HL-60/S4 treated with phorbol 12-myristate 13-acetate at 8.2 ng/mL for 4 days and 3 days (cell line): ENCODE measurements around the gene CCT5.
"Not testable (repeated sequence)": the region's sequence is repeated elsewhere in the genome, so short reads cannot be mapped to it uniquely, and the experiment has no call there.

Experiments
- in situ Hi-C: fragments of 300-500 bp; cut with MboI; formaldehyde crosslinking; loops from 2 replicates; pipeline ENCODE4 v1.15.0; 2022; ENCODE audit warnings: low sequenced_read_pairs

The CCT5 gene

DNA sequence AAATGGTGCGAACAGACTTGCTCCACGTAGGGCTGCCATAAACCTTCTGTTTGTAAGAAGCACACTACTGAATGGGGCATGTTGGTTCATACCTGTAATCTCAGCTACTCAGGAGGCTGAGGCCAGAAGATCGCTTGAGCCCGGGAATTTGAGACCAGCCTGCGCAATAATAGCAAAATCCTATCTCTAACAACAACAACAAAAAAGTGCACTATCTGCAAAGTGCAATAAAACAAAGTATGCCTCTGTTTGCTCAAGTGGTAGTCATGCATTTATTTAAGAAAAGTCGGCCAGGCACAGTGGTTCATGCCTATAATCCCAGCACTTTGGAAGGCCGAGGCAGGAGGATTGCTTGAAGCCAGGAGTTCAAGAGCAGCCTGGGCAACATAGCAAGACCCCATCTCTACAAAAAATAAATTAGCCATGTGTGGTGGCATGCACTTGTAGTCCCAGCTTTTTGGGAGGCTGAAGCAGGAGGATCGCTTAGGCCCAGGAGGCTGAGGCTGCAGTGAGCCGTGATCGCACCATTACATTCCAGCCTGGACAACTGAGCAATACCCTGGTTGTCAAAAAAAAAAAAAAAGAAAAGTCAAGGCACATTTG is 5.6 kb upstream of the CCT5 start:
- in situ Hi-C loops = no loop called here

DNA sequence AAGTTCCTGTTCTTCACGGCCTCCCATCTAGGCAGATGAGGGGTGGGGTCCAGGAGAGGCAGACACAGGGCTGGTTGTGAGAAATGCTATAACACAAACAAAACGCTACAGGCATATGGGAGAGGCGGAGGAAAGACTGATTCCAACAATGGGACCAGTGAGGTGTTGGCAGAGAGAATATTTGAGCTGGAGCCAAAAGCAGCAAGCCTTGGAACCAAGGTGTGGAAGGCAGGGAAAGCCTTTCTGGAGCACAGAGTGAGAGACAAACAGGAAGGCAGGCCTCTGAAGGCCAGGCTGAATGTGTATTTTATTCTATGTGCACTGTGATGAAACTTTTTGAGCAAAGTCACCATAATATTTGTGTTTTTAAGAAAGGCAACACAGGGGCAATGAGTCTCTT is 3.3 kb upstream of the CCT5 start:
- in situ Hi-C loops = no loop called here

DNA sequence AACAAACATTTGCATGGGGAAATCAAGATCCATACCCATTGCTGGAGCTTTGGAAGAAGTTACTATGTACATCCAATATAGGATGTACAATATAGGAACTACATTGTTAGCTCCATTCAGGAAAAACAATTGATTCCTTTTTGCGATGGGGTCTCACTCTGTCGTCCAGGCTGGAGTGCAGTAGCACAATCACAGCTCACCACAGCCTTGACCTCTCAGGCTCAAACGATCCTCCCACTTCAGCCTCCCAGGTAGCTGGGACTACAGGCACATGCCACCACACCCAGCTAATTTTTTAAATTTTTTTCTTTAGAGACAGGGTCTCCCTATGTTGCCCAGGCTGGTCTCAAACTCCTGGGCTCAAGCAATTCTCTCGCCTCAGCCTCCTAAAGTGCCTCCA is 2.9 kb upstream of the CCT5 start:
- in situ Hi-C loops = not testable (repeated sequence)

DNA sequence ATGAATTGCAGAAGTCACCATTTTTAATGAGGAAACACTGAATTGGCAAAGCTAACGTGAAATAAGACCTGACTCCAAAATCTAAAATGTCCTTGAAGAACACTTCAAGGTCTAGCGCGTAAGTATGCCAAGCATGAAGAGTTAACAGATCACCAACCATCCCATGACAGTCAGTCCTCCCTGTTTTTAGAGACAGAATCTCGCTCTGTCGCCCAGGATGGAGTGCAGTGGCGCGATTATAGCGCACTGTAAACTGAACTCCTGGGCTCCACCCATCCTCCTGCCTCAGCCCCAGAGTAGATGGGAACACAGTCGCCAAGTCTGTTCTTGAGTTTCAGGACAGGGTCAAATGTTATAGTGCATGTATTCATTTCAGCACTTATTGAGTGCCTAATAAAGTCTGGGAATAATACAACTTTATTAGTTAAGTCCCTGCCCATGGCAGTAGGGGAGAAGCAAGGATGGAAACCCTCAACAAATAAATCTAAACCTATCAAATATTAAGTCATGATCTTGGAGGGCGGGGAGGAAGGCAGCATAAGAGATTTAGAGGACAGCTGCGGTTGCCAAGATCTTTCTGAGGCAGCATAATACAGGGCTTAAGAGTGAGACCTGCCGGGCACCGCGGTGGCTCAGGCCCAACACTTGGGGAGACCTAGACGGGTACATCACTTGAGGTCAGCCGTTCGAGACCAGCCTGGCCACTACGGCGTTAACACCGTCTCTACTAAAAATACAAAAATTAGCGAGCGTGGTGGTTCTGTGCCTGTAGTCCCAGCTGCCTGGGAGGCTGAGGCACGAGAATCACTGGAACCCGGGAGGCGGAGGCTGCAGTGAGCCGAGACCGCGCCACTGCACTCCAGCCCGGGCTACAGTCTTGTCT is 1.5 kb upstream of the CCT5 start:
- in situ Hi-C loops = no loop called here

DNA sequence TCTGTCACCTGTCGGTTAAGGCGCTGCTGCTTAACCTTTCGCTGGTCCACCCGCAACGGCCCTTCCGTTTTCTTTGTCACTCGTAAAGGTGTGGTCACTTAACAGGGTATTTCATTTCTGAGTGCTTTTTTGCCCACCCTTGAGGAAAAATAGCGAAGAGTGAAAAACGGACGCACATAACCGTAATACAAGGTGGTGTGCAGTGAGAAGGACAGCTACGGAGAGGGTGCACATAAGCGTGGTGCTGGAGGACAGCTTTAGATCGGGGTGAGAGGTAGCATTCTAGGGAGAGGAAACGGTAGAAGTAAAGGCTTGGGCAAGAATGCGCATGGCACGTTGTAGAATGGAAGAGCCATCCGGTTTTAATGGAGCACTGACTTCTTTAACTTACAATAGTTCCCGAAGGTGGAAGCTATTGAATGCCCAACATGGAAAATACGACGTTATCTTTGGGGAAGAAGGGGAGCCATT is 761 bp downstream of the CCT5 start:
- in situ Hi-C loops = no loop called here

DNA sequence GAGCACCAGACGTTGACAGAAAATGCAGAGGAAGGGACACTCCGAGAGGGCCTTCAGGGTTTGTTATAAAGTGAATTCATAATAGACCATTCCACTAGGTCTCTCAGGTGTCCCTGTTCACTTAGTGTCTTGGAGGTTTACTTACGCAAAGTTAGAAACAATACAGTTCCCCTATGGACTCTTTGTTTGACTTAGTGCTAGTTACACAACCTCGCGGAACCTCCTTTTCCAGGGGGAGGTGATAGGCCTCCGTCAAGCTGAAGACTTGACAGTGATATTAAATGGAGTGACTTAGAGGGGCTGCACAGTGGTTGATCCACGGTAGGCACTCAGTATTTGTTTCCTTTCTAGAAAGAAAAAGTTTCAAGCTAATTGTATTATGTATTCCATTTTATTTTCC is 1.3 kb downstream of the CCT5 start:
- in situ Hi-C loops = no loop called here

DNA sequence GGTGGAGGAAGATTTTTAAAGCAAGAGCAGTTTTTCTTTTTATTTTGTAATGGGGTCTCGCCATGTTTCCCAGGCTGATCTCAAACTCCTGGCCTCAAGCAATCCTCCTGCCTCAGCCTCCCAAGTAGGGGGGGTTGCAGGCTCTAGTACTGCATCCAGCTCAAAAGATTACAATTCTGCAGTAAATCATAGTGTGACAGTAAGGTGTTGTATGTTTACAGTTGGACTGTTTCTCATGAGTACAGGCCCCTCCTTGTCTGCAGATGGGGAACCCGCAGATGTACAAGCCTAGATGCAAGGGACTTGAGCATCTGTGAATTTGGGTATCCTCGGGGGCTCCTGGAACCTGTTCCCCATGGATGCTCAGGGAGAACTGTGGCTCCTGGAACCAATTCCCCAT is 3.3 kb downstream of the CCT5 start:
- in situ Hi-C loops = no loop called here

DNA sequence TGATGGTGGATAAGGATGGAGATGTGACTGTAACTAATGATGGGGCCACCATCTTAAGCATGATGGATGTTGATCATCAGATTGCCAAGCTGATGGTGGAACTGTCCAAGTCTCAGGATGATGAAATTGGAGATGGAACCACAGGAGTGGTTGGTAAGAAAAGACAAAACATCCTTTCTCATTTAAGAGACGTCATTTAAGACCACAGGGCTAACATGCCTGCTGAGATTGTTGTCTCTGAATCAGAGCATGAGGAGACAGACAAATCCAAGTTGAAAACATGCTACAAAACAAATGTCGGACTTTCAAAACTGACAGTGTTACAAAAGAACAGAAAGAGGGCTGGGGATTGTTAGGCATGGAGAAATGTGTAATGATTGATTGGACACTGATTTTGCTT is 4.6 kb downstream of the CCT5 start:
- in situ Hi-C loops = no loop called here

DNA sequence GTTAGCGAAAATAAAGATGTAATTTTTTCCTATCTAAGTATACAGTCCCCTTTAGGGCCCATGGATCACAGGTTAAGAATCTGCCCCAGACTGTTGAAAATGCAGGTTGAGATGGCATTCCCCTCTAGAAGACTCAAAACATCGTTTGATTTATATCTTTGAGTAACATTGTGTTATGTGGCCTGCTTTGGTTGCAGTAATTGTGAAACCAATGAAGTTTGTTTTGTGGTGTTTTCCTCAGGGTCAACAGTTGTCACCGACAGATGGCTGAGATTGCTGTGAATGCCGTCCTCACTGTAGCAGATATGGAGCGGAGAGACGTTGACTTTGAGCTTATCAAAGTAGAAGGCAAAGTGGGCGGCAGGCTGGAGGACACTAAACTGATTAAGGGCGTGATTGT is 7.8 kb downstream of the CCT5 start:
- in situ Hi-C loops = no loop called here

DNA sequence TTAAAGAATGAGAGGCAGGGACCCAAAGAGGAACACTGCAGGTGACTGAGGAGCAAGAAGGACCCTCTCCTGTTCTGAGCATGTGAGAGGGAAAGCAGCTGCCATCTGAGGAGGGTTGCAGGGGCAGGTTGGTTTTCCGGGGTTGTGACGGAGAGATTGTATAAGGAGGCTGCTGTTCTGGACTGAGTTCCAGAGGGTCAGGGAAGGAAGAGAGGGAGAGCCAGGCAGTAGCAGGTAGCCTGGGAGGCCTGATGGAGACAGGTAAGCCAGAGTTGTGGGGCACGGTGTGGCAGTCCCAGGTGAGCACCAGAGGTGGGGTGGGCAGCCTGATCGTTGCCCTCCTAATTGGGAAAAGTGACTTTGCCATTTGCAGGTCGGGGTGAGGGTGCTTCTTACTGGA is 9.8 kb downstream of the CCT5 start:
- in situ Hi-C loops = no loop called here

DNA sequence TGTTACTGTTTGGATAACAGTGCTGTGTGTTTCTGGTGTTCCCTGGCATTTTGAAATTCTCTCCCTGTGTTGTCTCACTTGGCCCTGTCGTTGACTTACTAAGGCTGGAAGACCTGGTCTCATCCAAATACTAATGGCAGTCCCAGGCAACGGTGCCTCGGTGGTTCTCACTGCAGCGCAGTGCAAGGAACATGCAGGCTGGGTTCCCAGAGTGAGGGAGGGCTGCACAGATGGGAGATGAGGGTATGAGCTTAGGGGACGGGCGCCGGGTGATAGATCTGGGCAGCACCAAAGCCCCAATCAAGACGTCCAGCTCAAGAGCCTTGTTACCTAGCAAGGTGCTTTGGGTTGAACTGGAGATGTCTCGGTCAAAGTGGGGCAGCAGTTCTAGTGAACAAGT is 11.0 kb downstream of the CCT5 start:
- in situ Hi-C loops = no loop called here

DNA sequence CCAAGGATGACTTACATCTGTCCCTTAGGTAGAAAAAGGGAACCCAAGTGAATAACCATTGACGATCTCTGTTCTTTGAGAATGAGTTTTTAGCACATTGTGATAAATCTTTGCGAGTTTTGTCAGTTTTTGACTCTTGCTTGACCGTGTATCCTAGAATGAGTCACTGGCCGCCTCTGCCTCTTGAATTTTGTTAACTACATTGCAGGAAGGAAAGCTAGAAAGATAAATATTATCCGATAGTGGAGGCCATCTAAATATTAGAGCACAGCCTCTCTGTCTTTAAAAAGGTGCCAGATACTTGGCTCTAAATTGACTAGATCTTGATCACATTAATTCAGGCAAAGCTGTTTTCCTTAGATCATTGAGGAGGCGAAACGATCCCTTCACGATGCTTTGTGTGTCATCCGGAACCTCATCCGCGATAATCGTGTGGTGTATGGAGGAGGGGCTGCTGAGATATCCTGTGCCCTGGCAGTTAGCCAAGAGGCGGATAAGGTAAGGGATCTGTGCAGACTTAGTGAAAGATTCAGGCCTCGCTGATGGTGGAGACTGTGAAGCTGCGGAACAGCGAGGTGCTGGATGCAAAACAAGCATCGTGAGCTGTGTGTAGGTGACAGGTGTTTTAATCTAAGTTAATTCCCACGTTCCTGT is 12.2 kb downstream of the CCT5 start:
- in situ Hi-C loops = no loop called here

DNA sequence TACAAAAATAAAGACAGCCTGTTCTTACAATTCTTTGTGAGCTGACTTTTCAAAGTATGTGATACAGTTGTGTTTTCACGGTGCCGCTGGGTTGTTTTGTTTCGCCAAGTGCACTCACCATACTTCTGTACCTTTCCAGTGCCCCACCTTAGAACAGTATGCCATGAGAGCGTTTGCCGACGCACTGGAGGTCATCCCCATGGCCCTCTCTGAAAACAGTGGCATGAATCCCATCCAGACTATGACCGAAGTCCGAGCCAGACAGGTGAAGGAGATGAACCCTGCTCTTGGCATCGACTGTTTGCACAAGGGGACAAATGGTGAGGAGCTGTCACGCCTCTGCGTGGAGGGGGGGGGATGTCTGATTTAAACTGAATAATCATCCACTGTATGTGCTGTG is 12.9 kb downstream of the CCT5 start:
- in situ Hi-C loops = no loop called here

DNA sequence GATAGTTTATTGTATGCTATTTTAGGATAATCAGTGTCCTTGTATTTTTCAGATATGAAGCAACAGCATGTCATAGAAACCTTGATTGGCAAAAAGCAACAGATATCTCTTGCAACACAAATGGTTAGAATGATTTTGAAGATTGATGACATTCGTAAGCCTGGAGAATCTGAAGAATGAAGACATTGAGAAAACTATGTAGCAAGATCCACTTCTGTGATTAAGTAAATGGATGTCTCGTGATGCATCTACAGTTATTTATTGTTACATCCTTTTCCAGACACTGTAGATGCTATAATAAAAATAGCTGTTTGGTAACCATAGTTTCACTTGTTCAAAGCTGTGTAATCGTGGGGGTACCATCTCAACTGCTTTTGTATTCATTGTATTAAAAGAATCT is 14.5 kb downstream of the CCT5 start:
- in situ Hi-C loops = no loop called here

DNA sequence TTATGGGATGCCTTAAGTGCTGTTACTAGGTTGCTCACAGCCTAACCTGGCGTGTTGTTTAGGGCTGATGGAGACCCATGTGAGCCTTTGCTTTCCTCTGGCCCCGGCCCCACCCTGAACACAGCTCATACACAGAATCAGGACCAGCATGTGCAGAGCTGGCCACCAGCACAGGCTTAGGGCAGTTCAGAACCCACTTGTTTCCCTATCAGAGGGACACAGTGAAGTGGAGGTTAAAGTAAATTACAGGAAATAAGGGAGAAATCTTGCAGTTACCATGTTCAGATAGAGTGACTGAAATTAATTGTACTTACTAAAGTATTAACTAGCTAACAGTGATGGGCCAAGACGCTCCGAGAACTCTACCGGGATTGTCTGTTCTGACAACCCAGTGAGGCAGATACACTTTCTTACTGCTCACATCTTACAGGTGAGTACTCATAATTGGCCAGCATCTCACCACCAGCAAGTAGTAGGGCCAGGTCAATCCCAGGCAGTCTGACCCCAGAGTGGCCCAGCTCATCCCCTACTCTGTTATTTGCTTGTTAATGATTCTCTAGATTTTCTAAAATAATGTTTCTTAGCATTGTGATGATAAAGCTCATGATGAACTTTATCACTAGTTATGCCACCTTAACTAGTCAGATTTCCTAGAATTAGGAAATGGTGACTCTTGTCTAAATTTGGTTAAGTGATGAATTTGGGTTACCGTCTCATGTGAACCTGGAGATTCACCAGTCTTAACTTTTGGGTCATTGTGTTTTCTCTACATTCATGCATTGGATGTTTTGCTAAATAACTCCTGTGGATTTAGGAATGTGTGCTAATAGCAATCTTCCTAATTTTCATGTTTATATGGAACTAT is 15.4 kb downstream of the CCT5 start:
- in situ Hi-C loops = no loop called here

DNA sequence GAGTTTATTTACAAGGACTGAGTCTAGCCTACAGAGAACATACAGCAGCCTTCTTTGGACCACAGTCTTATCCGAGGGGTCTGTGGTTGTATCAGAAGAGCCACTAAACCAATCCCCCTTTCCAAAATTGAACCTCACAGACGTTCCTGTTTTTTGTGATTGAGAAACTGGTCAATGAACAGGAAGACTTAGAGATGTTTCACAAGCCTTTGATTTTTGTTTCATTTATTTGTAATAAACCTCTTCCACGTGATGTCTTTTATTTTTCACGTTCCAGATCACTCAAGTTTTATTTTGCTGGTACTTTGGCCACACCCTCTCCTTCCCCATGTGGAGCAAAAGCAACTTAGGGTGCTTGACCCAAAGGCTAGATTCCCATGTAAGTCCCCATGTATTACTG is 16.1 kb downstream of the CCT5 start:
- in situ Hi-C loops = no loop called here

DNA sequence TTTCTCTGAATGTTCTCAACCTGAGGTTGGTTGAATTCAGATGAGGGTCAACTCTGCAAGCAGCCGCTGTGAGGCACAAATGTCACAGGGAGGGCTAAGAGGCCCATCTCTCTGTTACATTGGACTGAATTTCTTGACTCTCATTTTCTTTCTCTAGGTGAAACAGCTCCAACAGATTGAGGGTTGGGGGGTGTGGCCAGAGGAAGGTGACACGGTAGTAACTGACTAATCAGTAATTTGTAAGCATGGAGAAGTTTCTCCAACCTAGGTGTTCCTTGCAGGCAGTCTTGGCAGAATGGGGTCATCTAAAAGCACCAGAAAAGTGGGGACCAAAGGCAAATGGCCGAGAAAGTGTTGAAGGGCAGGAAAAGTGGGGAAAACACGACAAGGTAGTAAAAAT is 16.8 kb downstream of the CCT5 start:
- in situ Hi-C loops = no loop called here

DNA sequence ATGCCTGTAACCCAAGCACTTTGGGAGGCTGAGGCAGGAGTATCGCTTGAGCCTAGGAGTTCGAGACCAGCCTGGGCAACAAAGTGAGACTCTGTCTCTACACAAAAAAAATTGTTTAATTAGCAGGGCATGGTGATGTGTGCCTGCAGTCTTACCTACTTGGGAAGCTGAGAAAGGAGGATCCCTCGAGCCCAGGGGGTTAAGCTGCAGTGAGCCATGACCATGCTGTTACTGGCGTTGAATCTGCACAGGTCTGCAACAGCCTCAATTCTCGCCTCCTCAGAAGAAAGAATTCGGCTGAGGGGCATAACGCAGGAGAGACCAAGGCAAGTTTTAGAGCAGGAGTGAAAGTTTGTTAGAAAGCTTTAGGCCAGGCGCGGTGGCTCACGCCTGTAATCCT is 18.0 kb downstream of the CCT5 start:
- in situ Hi-C loops = no loop called here

DNA sequence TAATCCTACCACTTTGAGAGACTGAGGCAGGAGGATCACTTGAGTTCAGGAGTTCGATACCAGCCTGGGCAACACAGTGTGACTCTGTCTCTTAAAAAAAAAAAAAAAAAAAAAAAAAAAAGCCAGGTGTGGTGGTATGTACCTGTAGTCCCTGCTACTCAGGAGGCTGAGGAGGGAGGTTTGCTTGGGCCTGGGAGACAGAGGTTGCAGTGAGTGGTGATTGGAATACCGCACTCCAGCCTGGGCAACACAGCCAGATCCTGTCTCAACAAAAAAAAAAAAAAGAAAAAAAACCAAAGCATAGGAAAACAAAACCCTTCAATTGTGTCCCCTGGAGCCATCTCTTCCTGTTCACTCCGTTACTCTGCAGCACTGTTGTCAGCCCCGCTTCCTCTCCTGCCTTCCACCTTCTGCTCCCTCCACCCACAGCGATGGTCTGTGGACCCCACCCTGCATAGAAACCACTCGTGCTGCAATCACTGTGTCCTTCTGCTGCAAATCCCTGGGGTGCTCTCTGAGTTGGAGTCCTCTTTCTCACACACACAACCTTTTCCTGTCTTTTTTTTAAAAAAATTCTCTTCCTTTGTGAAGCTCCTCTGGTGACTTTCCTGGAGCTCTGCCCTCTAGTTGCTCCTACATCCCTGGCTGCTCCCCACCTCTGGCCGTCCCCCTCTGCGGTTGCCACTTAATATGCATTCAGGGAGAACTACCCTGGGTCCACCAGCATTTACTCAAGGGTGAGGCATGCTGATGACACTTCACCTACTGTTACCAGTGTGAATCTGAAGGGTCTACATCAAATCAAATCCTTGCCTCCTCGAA is 22.2 kb downstream of the CCT5 start:
- in situ Hi-C loops = no loop called here

DNA sequence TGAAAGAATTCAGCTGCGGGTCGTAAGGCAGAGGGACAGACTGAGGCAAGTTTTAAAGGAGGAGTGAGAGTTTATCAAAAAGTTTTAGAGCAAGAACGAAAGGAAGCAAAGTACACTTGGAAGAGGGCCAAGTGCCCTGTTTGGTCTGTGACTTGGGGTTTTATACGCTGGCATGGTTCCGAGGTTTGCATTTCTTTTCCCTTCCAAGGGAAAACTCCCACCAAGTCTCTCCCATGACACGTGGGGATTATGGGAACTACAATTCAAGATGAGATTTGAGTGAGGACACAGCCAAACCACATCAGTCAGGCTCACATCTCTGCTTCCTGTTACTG is 22.8 kb downstream of the CCT5 start:
- in situ Hi-C loops = not testable (repeated sequence)
